NCI-H1694 treated with DMSO at 0.1 percent for 48 hours (cell line): ENCODE results near the gene CPED1.
"Not testable (repeated sequence)": the region's sequence is repeated elsewhere in the genome, so short reads cannot be mapped to it uniquely, and the experiment has no call there.

Experiments used
- DNase-seq: peaks from one replicate; lab custom pipeline; 2025; lab: John Stamatoyannopoulos, UW

The CPED1 gene

DNA sequence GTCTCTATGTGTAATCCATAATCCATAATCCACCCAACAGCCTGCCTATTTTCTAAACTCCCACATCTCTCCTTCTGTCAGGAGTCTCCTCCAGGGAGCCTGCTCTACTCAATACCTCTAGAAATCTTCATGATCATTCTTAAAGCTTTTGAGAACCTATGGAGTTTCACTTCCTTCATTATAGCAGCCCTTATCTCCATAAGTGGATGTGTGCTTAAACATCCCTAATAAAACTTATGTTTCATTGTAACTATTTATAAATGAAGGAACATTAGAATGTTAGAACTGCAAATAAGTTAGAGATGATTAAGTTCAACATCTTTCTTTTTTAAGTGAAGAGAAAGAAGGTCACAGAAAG is 8.5 kb downstream of the CPED1 start:
- no peak for DNase-seq

DNA sequence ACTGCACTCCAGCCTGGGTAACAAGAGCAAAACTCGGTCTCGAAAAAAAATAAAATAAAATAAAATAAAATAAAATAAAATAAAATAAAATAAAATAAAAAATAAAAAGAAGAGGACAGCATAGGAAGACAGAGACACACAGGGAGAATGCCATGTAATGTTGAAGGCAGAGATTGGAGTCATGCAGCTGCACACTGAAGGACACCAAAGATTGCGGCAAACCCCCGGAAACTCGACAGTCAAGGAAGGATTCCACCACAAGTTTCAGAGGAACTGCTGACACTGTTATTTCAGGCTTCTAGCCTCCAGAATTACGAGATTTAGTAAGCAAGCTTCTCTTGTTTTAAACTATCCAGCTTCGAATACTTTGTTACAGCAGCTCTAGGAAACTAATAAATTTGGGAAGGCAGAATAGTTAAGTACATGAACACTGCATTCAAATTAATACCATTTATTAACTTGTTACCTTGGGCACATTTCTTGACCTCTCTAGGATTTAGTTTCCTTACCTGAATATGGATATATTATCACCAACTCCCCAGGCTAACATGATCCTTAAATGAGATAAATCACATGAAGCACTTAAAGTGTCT is 9.5 kb downstream of the CPED1 start:
- no peak for DNase-seq

DNA sequence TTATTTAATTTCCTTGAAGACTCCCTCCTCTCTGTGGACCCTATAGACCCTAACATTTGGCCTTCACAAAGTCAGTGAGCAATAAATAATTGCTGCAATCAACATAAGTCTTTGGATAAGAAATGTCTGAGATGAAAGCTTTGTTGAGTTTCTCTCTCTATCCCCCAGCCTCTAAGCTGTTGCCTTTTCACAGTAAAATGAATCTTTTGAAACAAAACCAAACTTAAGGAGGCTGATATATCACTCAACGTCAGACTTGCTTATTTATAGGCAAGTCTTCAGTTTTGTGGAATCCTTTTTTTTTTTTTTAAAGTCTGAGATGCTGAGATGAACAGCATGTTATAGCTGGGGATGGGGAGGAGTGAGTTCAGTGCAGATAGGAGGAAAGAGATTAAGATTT is 10.0 kb downstream of the CPED1 start:
- DNase-seq: no peak

DNA sequence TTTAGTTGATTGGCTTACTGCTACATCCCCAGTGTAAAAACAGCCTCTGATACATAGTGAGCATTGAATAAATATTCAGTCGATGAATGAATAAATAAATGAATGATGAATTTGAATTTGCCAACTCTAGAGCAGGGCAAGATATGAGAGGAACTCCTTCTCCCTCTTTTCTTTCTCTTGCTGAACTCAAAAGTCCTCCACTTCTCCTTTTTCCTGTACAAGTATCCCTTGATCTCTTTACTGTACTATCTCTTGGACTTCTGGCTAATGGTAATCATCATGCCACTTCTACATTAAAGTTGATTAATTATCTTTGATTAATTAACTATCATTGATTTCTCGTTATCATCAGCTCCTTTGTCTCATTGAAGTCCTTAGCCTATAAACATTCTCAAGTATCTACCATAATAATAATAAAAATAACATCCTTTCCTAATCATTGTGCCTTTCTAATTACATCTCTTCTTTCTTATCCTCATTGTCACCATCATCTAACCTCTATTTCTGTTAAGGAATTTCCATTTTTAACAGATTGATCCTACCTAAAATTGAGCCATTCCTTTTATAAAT is 10.6 kb downstream of the CPED1 start:
- DNase-seq: no peak

DNA sequence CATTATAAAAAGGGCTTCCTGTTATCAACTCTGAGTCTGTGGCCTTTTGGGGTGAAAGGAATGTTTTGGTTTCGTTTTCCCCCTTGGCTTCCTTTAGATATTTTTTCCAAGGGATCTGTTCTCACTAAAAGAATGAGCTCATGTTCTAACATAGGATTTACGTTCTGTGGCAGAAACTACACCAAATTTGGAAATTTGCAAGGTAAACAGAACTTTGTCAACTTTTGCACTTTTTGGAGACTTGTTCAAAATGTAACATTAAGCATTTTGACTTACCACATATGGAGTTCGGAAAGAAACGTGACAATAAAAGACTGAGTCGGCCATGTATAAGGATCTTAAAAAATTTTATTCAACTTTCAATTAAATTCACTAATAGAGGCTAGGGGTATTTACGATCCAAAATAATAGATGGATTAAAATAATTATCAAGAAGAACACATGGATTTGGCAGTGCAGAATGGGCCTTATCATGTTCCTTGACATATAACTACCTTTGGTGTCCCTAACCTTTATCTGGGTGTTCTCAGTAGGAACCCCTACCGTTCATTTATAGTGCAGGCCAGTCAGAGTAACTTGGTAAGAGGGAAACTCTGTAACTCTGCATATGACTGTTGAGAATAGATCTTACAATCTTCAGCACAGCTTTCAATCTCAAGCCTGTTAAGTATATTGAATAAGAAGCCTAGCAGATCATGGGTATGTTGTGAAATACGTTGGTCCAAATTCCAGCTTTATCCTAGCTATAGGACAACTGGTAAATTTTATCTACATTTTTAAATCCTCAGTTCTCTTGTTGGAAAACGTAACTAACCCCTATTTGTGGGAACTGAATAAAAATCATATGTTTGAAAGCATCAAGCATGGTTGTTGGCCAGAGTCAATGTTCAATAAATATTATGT is 11.8 kb downstream of the CPED1 start:
- DNase-seq: no peak

DNA sequence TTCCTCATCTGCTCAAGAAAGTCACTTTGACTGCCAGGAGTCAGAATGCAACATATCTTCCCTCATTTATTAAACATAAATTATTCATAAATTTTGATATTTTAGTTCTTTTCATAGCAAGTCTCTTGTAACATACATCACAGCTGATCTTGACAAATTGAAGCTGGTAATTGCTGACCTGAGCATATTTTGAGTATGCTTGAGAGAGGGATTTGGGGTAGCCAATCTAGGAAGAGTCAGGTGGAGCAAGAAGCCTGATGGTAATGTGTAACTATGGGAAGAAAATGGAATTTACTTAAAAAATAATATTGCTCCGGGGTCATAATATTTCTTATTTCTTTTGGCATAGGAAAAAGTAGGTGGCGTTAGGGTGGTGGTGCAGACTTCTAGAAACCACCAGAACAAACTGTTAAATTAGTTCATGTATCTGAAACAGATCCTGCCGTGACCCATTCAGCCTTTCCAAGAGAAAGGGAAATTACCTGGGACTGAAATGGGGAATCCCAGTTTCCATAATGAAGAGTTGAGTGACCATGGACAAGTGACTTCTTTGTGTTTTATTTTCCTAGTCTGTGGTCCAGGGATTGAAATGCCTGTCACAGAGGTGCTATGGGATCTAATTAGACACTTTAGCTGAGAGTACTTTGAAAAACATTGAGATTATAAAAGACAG is 12.9 kb downstream of the CPED1 start:
- no peak for DNase-seq

DNA sequence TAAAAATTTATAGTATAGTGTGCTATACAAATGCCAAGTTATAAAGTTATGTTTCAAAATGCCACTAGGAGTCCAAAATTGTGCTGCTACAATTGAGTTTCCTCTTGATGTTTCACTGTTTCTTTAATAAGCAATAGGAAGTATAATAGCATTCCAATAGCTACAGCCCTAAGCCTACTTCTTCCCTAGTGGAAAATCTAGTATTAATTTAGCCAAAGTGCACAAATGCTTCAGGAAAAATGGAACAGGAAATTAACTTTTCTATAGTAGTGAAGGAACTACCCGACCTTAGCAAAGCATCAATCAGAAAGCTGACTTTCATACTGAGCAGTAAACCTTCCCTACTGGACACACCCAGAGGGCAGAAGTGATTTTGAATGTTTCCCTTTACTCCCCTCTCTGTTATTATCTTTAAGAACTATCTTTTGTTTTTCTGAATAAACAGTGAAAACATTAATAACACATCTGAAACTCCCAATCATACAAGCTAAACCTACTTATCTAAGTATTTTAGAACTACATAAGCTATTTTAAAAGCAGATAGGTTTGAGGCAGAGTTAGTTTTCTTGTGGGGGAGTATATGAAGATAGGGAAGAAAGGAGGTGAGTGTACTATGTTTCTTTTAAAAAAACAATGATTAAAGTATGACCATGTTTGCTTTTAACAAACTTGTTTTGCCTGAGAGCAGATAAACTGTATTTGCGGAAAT is 13.7 kb downstream of the CPED1 start:
- DNase-seq: no peak

DNA sequence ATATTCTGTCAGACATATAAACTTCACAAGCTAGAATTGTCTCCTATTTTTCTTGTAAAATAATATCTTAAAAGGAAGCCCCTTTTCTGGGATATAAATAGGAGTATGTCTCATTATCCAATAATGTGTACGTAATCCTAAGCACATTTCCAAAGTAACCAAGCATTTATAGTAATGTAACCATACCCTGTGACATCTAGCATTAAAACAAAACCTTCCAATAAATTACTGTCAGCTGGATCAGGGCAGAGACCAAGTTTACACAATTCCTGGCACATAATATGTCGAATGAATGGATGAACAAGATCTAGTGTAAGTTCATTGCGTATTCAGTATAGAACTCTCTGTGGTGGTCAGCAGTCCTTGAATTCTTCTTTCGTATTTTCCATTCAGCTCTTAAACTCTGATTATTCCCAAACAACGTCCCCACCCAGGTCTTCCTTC is 14.3 kb downstream of the CPED1 start:
- no peak for DNase-seq

DNA sequence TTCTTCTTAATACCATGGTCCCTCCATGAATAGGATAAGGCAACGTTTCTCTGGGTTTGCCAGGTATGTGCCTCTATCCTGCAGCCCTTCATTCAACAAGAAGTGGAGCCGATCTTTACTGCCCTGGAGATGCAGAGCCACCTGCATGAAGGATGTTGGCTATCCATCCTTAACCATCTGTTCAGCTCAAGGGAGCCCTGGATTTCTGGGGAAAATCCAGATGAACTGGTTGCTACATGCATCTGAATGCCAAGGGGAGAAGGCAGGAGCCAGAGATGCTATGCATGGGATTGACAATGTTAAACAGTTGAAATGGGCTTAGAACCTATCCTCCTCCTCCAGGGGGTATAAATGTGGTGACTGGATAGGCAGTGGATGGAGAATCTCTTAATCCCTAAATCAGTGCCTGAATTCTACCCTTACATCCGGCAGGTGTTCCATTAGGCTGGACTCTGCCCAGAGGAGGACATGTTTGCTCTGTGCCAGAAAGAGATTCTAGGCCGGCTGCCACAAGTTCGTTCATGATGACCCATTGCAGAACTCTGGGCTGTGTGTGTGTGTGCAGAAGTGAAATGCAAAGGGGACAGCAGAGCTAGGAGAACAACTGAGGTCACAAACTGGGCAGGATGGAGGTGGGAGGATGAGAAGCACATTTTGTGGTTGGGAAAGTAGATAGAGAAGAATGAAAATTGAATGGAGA is 15.6 kb downstream of the CPED1 start:
- DNase-seq: no peak

DNA sequence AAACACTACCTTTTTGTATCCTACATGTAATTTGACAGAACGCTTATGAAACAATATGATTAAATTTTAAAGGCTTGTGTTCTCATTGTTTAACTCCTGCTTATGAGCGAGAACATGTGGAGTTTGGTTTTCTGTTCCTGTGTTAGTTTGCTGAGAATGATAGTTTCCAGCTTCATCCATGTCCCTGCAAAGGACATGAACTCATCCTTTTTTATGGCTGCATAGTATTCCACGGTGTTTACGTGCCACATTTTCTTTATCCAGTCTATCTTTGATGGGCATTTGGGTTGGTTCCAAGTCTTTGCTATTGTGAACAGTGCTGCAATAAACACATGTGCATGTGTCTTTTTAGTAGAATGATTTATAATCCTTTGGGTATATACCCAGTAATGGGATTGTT is 16.5 kb downstream of the CPED1 start:
- DNase-seq: not testable (repeated sequence)

DNA sequence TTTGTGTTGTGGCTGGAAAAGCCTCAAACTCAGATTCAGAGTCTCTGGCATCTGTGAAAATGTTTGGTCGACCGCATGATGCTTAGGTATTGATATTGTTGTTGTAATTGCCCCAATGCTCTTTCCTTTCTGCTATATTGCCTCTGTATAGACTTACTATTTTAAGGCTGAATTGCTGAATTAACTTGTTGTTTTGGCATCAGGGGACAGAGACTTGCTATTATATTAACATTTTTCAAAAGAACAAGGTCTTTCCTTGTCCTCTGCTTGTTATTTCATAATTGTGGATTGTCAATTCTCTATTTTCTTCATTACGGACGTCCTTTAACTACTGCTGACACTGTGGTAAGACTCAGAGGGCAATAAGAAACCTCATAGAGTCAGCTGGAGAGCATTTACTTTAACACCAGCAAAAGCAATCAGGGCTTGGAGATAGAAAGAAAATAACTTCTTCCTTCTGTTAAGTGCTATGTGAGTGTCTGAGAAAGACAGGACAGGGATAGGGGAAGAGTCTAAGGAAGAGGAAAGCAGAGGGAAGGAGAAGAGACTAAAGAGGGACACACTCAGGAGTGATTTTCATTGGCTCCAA is 17.6 kb downstream of the CPED1 start:
- no peak for DNase-seq

DNA sequence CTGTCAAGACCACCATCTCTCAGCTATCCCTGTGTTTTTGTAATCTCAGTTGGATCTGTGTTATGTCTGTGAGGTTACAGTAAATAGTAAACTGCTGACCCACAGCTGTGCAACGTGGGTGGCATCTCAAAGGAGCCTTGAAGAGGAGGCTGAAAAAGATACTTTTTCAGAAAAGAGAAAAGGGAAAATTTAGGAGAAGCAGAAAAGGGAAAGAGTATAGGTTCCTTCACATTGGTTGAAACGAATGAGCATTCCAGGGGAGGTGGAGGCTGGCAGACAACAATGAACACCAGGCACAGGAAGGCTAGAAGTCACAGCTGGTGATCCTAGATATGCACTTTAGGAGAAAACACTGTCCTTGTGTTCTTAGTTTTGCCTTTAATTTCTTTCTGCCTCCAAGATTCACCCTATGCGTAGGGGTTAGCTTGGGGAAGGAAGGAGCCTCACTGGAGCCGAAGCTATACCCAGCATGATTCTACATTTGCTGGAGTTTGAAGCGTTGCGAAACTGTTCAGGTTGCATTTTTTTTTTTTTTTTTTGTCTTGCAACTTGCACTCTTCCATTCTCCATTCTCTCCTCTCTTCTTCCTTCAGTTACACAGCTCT is 18.3 kb downstream of the CPED1 start:
- no peak for DNase-seq

DNA sequence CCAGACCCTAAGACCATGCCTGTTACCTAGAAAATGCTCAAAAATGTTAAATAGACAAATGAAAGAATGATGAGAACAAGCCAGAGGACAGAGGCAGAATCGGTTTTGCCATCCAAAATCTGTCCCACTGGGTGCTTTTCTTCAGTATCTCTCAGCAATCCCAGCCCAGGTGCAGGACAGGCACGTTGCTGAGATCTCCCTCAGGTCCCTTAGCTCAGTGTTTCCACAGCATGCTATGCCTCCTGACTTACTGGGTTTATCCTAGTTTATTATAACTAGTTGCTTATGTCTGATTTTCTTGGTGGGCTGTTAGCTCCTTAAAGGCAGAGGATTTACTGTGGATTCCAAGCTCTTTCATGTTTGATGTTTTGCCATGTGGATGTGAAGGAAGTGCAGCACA is 20.3 kb downstream of the CPED1 start:
- DNase-seq: no peak

DNA sequence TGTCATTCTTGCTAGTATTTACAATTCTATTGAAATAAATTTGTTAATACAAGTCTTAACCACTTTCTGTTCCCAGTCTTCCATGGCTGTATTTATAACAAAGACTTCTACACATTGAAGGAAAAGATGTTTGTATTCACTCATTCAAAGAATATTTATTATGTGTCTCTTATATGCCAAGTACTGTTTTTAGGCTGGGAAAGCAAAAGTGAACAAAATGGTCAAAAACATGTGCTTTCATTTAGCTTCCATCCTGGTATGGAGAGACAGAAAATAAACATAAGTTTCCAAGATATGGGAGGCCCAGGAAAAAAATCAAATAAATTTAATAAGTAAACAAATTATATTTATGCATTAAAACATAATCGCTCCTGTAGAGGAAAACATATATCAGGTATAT is 22.9 kb downstream of the CPED1 start:
- no peak for DNase-seq

DNA sequence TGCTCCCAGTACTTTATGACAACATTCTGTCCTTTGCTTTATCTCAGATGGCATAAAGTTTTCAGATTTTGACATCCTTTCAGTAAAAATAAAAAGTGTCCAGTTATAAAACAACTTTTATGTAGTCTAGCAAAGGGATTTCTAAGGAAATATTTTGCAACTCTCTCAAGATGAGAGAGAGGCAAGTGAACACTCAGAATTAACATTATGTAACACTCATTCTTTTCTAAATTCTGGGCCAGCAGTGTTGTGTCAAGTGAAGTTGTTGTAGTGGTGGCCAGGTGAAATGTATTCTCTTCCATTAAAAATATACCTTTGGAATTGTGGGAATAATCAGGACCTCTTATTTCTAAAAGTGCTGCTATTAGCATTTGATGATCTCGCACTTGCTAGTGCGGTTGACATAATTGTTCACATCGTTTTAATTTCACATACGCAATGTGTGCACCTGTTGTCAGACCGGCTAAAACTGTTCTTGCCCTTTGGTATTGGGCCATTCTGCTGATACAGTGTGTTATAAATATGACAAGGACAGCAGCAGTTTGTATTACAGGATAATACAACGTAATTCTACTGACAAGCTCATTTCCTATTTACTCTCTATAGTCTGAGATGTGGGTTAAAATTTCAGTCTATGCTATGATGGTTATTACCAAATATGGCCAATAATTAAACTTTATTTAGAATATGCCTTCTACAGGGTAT is 23.8 kb downstream of the CPED1 start:
- DNase-seq: no peak

DNA sequence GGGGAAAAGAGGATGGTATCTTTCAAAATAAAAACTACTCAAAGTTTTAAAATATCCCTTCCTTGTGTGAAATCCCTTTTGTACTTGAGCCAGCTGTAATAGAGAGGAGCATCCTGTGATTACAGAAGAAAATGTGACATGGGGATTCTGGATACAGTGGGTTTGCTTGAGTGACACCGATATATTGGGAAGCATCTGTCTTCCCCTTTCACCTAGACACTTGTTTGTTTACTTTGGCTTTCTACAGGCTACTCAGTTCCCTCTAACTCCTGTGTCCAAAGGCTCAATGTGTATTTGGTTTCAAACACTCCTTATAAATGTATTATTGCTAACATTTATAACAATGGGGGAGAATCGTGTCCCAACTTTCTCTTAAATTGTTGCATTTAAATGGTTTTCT is 24.4 kb downstream of the CPED1 start:
- no peak for DNase-seq

DNA sequence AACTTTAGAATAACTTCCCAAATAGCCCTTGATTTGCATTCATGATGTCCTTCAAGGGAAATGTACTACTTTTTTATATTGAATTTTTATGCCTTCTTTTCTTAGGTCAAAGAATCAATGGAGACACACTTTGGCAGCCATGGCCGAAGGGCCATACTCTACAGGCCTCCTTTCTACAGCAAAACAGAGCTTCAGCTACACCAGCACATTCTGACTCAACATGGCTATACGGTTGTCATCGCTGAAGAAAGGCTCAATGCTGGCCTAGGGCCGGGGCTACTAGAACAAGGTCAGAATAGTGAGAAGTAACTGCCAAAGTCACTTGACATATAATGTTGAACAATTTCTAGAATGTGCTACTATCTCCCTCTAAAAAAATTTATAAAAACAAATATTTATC is 27.0 kb downstream of the CPED1 start:
- DNase-seq: no peak

DNA sequence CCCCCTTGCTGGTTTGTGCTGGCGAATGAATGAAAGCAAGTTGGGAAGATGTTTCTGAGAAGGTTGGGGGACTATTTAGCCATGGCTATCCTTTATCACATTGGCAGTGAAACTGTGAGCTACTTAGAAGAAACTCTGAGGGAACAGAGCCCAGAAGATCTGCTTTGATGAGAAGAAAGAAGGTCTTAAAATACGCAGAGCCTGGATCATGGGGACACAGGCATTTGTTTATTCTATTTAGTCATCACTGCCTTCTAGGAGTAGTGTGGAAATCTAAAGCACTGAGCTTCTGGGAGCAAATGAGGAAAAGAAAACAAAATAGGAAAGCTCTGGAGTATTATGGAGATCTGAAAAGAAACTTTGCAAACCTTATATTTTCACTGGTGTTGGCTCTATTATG is 28.5 kb downstream of the CPED1 start:
- no peak for DNase-seq

DNA sequence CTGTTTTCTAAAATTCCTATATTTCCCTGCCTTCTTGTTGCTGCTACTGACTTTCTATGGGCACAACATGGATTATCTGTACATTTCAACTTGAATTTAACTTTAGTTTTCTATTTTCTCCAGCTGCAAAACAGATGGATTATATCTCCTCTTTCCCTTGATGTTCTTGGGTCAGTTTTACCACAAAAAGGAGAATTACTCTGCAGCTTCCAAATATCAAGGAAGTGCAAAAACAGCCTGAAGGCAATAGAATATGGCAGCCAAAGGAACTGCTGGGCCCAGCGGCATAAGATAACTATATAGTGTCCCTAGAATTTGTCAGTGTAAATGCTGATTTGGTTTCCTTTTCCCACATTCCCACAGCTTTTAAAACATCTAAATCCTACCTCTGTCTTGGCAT is 29.1 kb downstream of the CPED1 start:
- DNase-seq: no peak

DNA sequence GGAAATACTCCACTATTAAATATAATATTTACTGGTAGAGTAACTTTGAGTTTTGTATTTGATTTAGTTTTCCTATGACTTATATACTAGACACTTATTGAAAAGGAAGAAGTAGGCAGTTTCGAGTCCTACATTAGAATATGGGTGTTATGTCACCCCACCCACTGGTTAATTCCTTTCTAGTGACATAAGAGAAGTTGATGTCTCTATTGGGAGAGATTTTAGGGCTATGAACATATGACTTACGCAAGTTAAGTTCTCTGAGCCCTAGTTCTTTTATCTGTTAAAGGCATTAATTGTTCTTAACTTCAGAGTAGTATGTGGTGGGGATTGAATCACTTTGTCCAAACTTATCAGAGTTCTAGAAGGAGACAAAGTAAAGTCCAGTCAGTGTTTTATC is 30.5 kb downstream of the CPED1 start:
- DNase-seq: no peak
